HEK293 (cell line): ENCODE measurements around the gene MYLK.

ENCODE experiments used
- GFI1B ChIP-seq: fragments of 450-650 bp; formaldehyde crosslinking; IDR thresholded peaks from 2 replicates; pipeline ENCODE4 v1.5.1; 2016; ENCODE audit warnings: missing biosample characterization, missing genetic modification characterization
- GLI2 ChIP-seq: fragments of 450-650 bp; formaldehyde crosslinking; IDR thresholded peaks from 2 replicates; pipeline ENCODE4; 2017; ENCODE audit warnings: missing biosample characterization, missing genetic modification characterization, low read depth, borderline replicate concordance
- REPIN1 ChIP-seq: fragments of 450-650 bp; formaldehyde crosslinking; IDR thresholded peaks from 2 replicates; pipeline ENCODE4 v1.5.1; 2017; ENCODE audit warnings: missing biosample characterization, missing genetic modification characterization, low read depth
- ZBTB17 ChIP-seq: fragments of 450-650 bp; formaldehyde crosslinking; IDR thresholded peaks from 2 replicates; pipeline ENCODE4 v1.5.1; 2016; ENCODE audit warnings: missing biosample characterization, missing genetic modification characterization
- ZFP3 ChIP-seq: fragments of 450-650 bp; formaldehyde crosslinking; IDR thresholded peaks from 2 replicates; pipeline ENCODE4 v1.5.1; 2016; ENCODE audit warnings: low read depth, missing biosample characterization, missing genetic modification characterization
- ZNF214 ChIP-seq: fragments of 450-650 bp; formaldehyde crosslinking; IDR thresholded peaks from 2 replicates; pipeline ENCODE4 v1.5.1; 2017; ENCODE audit warnings: missing biosample characterization, mild to moderate bottlenecking, missing genetic modification characterization, borderline replicate concordance
- ZNF23 ChIP-seq: fragments of 450-650 bp; formaldehyde crosslinking; IDR thresholded peaks from 2 replicates; pipeline ENCODE4 v1.5.1; 2016; ENCODE audit warnings: missing biosample characterization, missing genetic modification characterization, borderline replicate concordance
- ZNF239 ChIP-seq: fragments of 450-650 bp; formaldehyde crosslinking; IDR thresholded peaks from 2 replicates; pipeline ENCODE4 v1.5.1; 2016; ENCODE audit warnings: missing biosample characterization, missing genetic modification characterization
- ZNF266 ChIP-seq: fragments of 450-650 bp; formaldehyde crosslinking; IDR thresholded peaks from 2 replicates; pipeline ENCODE4 v1.5.1; 2016; ENCODE audit warnings: missing biosample characterization, missing genetic modification characterization, low read depth
- ZNF391 ChIP-seq: fragments of 450-650 bp; formaldehyde crosslinking; IDR thresholded peaks from 2 replicates; pipeline ENCODE4 v1.5.1; 2016; ENCODE audit warnings: low read depth, missing biosample characterization, missing genetic modification characterization, borderline replicate concordance
- ZNF433 ChIP-seq: fragments of 450-650 bp; formaldehyde crosslinking; IDR thresholded peaks from 2 replicates; pipeline ENCODE4 v1.5.1; 2016; ENCODE audit warnings: missing biosample characterization, missing genetic modification characterization, low read depth
- ZNF521 ChIP-seq: fragments of 450-650 bp; formaldehyde crosslinking; IDR thresholded peaks from 2 replicates; pipeline ENCODE4 v1.5.1; 2017; ENCODE audit warnings: missing biosample characterization, mild to moderate bottlenecking, missing genetic modification characterization
- ZNF548 ChIP-seq: fragments of 450-650 bp; formaldehyde crosslinking; IDR thresholded peaks from 2 replicates; pipeline ENCODE4 v1.5.1; 2016; ENCODE audit warnings: missing biosample characterization, missing genetic modification characterization
- ZNF560 ChIP-seq: fragments of 450-650 bp; formaldehyde crosslinking; IDR thresholded peaks from 2 replicates; pipeline ENCODE4 v1.5.1; 2017; ENCODE audit warnings: missing biosample characterization, missing genetic modification characterization, borderline replicate concordance
- ZNF561 ChIP-seq: fragments of 450-650 bp; IDR thresholded peaks from 2 replicates; pipeline ENCODE4 v1.5.1; 2018; ENCODE audit warnings: missing biosample characterization, missing genetic modification characterization, borderline replicate concordance
- ZNF629 ChIP-seq: fragments of 450-650 bp; formaldehyde crosslinking; IDR thresholded peaks from 2 replicates; pipeline ENCODE4 v1.5.1; 2017; ENCODE audit warnings: missing biosample characterization, missing genetic modification characterization
- ZNF670 ChIP-seq: fragments of 450-650 bp; formaldehyde crosslinking; IDR thresholded peaks from 2 replicates; pipeline ENCODE4 v1.5.1; 2016; ENCODE audit warnings: missing biosample characterization, missing genetic modification characterization, low read depth
- ZNF76 ChIP-seq: fragments of 450-650 bp; formaldehyde crosslinking; IDR thresholded peaks from 2 replicates; pipeline ENCODE4; 2016; ENCODE audit warnings: low read depth, missing biosample characterization, missing genetic modification characterization, borderline replicate concordance
- ZNF791 ChIP-seq: fragments of 450-650 bp; formaldehyde crosslinking; IDR thresholded peaks from 2 replicates; pipeline ENCODE4 v1.5.1; 2016; ENCODE audit warnings: missing biosample characterization, missing genetic modification characterization
- ZSCAN23 ChIP-seq: fragments of 450-650 bp; formaldehyde crosslinking; IDR thresholded peaks from 2 replicates; pipeline ENCODE4 v1.5.1; 2016; ENCODE audit warnings: missing biosample characterization, missing genetic modification characterization
- TF ChIP-seq, protein P1 (sequence below): fragments of 450-650 bp; formaldehyde crosslinking; IDR thresholded peaks from 2 replicates; pipeline ENCODE4 v1.5.1; 2016; ENCODE audit warnings: missing biosample characterization, missing genetic modification characterization
- TF ChIP-seq, protein P2 (sequence below): fragments of 450-650 bp; formaldehyde crosslinking; IDR thresholded peaks from 2 replicates; pipeline ENCODE4 v1.5.1; 2016; ENCODE audit warnings: missing biosample characterization, missing genetic modification characterization
- TF ChIP-seq, protein P3 (sequence below): fragments of 450-650 bp; formaldehyde crosslinking; IDR thresholded peaks from 2 replicates; pipeline ENCODE4 v1.5.1; 2016; ENCODE audit warnings: missing biosample characterization, missing genetic modification characterization, borderline replicate concordance
- TF ChIP-seq, protein P4 (sequence below): fragments of 450-650 bp; formaldehyde crosslinking; IDR thresholded peaks from 2 replicates; pipeline ENCODE4 v1.5.1; 2016; ENCODE audit warnings: missing biosample characterization, missing genetic modification characterization
- TF ChIP-seq, protein P5 (sequence below): fragments of 450-650 bp; formaldehyde crosslinking; IDR thresholded peaks from 2 replicates; pipeline ENCODE4 v1.5.1; 2016; ENCODE audit warnings: missing biosample characterization, missing genetic modification characterization

The MYLK gene

DNA sequence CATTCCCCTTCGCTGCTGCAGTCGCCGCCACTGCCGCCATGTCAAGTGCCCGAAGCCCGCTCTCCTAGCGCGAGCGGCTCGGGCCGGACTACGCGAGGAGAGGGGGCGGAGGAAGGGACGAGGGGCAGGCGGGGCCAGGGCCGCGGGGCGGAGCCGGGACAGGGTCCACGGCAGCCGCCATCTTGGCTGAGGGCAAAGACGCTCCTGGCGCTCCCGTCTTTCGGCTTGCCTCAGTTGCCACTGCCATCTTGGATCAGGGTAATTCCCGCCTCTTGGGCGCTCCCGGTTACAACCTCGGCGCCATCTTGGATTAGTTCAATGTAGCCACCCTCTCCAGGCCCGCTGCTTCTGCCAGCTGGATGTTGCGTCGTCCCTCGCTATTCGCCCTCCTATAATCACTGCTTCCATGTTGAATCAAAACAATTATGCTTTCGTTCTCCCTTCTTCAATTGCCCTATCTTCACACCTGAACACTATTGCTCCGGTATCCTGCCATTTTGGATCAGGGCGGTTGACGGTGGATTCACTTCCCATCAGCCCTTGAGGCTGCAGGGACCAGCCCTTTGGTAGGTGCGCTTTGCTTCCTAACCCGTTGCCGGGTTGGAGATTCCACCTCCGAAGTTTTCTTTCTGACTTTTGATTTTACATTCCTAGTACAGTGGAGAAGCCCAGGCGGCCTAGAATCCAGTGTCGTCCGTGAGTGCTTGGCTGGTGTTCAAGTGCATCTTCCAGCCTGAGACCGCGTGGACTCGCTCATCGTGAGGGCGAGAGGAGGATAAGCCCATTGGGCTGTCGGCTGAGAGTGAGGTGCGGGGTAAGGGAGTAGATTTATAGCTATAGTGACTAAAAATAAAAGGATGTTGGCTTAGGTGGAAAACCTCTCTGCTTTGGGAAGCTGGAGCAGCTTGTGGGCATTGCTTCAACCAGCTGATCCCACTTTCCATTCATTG lies 298.9 kb downstream of the MYLK start, which contains the start of gene HACD2 (continued):
- TF ChIP-seq, protein P1, sequence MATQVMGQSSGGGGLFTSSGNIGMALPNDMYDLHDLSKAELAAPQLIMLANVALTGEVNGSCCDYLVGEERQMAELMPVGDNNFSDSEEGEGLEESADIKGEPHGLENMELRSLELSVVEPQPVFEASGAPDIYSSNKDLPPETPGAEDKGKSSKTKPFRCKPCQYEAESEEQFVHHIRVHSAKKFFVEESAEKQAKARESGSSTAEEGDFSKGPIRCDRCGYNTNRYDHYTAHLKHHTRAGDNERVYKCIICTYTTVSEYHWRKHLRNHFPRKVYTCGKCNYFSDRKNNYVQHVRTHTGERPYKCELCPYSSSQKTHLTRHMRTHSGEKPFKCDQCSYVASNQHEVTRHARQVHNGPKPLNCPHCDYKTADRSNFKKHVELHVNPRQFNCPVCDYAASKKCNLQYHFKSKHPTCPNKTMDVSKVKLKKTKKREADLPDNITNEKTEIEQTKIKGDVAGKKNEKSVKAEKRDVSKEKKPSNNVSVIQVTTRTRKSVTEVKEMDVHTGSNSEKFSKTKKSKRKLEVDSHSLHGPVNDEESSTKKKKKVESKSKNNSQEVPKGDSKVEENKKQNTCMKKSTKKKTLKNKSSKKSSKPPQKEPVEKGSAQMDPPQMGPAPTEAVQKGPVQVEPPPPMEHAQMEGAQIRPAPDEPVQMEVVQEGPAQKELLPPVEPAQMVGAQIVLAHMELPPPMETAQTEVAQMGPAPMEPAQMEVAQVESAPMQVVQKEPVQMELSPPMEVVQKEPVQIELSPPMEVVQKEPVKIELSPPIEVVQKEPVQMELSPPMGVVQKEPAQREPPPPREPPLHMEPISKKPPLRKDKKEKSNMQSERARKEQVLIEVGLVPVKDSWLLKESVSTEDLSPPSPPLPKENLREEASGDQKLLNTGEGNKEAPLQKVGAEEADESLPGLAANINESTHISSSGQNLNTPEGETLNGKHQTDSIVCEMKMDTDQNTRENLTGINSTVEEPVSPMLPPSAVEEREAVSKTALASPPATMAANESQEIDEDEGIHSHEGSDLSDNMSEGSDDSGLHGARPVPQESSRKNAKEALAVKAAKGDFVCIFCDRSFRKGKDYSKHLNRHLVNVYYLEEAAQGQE (tag by site-specific recombination), result no peak
- TF ChIP-seq ZNF560, result no peak
- TF ChIP-seq, protein P2, sequence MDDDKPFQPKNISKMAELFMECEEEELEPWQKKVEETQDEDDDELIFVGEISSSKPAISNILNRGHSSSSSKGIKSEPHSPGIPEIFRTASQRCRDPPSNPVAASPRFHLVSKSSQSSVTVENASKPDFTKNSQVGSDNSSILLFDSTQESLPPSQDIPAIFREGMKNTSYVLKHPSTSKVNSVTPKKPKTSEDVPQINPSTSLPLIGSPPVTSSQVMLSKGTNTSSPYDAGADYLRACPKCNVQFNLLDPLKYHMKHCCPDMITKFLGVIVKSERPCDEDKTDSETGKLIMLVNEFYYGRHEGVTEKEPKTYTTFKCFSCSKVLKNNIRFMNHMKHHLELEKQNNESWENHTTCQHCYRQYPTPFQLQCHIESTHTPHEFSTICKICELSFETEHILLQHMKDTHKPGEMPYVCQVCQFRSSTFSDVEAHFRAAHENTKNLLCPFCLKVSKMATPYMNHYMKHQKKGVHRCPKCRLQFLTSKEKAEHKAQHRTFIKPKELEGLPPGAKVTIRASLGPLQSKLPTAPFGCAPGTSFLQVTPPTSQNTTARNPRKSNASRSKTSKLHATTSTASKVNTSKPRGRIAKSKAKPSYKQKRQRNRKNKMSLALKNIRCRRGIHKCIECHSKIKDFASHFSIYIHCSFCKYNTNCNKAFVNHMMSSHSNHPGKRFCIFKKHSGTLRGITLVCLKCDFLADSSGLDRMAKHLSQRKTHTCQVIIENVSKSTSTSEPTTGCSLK (tag by site-specific recombination), result no peak
- TF ChIP-seq ZNF214 (tag by site-specific recombination), result no peak
- no peak for TF ChIP-seq ZNF239 (tag by site-specific recombination)
- TF ChIP-seq ZNF76 (tag by site-specific recombination), result peak; percentile 98
- TF ChIP-seq, protein P3, sequence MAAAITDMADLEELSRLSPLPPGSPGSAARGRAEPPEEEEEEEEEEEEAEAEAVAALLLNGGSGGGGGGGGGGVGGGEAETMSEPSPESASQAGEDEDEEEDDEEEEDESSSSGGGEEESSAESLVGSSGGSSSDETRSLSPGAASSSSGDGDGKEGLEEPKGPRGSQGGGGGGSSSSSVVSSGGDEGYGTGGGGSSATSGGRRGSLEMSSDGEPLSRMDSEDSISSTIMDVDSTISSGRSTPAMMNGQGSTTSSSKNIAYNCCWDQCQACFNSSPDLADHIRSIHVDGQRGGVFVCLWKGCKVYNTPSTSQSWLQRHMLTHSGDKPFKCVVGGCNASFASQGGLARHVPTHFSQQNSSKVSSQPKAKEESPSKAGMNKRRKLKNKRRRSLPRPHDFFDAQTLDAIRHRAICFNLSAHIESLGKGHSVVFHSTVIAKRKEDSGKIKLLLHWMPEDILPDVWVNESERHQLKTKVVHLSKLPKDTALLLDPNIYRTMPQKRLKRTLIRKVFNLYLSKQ, result no peak
- no peak for TF ChIP-seq GFI1B
- TF ChIP-seq REPIN1 (tag by site-specific recombination), result no peak; the same call in 1 of the 2 replicates
- peak; percentile 80 for TF ChIP-seq ZNF629 (tag by site-specific recombination)
- TF ChIP-seq, protein P4, sequence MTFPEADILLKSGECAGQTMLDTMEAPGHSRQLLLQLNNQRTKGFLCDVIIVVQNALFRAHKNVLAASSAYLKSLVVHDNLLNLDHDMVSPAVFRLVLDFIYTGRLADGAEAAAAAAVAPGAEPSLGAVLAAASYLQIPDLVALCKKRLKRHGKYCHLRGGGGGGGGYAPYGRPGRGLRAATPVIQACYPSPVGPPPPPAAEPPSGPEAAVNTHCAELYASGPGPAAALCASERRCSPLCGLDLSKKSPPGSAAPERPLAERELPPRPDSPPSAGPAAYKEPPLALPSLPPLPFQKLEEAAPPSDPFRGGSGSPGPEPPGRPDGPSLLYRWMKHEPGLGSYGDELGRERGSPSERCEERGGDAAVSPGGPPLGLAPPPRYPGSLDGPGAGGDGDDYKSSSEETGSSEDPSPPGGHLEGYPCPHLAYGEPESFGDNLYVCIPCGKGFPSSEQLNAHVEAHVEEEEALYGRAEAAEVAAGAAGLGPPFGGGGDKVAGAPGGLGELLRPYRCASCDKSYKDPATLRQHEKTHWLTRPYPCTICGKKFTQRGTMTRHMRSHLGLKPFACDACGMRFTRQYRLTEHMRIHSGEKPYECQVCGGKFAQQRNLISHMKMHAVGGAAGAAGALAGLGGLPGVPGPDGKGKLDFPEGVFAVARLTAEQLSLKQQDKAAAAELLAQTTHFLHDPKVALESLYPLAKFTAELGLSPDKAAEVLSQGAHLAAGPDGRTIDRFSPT (tag by site-specific recombination), result peak; percentile 37
- no peak for TF ChIP-seq ZNF791 (tag by site-specific recombination)
- no peak for TF ChIP-seq ZNF433 (tag by site-specific recombination)
- TF ChIP-seq ZBTB17 (tag by site-specific recombination), result peak; percentile 99
- no peak for TF ChIP-seq ZNF23 (tag by site-specific recombination)
- no peak for TF ChIP-seq ZSCAN23 (tag by site-specific recombination)
- no peak for TF ChIP-seq ZNF561
- no peak for TF ChIP-seq ZNF391 (tag by site-specific recombination)
- TF ChIP-seq ZNF521, result no peak
- TF ChIP-seq, protein P5, sequence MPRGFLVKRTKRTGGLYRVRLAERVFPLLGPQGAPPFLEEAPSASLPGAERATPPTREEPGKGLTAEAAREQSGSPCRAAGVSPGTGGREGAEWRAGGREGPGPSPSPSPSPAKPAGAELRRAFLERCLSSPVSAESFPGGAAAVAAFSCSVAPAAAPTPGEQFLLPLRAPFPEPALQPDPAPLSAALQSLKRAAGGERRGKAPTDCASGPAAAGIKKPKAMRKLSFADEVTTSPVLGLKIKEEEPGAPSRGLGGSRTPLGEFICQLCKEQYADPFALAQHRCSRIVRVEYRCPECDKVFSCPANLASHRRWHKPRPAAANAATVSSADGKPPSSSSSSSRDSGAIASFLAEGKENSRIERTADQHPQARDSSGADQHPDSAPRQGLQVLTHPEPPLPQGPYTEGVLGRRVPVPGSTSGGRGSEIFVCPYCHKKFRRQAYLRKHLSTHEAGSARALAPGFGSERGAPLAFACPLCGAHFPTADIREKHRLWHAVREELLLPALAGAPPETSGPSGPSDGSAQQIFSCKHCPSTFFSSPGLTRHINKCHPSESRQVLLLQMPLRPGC (tag by site-specific recombination), result peak; percentile 12; the same call in 1 of the 2 replicates
- no peak for TF ChIP-seq ZNF266
- TF ChIP-seq ZNF548 (tag by site-specific recombination), result no peak
- TF ChIP-seq ZFP3, result no peak
- TF ChIP-seq ZNF670 (tag by site-specific recombination), result no peak
- TF ChIP-seq GLI2 (tag by site-specific recombination), result no peak
